Ecto neural progenitor cell (in vitro differentiated cells): ENCODE measurements around the gene TYSND1.
"Not testable (repeated sequence)": the region's sequence is repeated elsewhere in the genome, so short reads cannot be mapped to it uniquely, and the experiment has no call there.

Experiments
- DNase-seq: peaks from one replicate; pipeline ENCODE4 v3.0.0-alpha.2; 2018; ENCODE audit warnings: low spot score

TYSND1 gene

DNA sequence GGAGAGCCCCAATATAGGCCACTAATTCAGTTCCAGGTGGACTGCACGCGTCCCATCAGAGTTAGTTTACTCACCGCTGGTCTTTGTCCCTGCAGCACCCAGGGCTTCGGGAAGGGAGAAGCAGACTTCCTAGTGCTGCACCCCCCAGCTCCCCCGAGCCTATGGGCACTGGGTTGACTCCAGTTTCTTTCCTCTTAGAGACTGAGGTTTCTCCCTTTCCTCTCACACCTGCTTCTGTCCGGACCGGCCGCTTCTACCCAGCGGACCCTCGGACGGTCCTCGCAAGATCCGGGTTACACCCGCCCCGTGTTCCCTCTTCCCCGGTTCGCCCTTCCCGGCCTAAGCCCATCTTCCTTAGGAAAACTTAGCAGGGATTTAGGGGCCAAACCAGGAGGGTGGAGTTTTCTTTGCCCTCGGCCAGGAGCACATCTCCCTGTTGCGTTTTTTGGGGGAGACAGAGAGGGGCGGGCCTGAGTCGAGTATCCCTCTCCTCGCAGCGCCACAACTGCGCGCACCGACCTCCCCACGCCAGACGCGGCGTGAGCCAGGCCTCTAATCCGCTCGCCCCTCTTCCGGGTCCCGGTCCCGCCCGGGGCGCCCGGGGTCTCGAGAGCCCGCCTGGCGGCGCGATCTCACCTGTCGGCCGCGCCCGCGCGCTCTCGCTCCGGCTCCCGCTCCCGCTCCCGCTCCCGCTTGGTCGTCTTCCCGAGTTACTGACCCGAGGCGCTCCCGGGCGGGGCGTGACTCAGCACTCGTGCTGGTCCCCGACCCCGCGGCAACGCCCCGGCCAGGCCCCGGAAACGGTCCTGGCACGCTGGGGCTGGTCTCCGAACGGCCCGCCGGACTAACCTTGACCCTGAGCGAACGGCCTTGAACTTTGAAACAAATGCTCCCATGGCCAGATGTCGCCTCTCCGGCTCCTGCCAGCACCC, 14.1 kb downstream of the TYSND1 start, which contains the start of gene AIFM2:
TSS of gene AIFM2 (minus strand) at position 728 of the 932 bp plus-strand sequence. CDS start 8,741 bp downstream, outside the sequence.
- peak; percentile 73 for DNase-seq

DNA sequence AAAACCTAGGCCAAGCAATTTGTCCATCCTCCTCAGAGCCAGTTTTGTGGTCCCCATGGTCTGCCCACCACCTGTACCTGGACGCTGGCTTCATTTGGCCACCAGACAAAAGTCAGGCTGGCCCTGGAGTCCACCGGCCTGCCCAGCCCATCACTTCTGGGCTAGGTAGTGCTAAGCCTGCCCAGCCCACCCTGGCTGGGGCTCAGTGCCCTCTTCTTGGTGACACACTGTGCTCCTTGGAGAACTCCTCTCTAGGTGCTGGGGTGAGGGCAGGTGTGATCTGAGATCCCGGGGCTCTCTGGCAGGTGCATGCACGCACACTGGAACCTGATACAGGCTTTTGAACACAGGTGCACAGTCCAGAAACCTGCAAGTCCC, 15.0 kb downstream of the TYSND1 start:
- DNase-seq = no peak

DNA sequence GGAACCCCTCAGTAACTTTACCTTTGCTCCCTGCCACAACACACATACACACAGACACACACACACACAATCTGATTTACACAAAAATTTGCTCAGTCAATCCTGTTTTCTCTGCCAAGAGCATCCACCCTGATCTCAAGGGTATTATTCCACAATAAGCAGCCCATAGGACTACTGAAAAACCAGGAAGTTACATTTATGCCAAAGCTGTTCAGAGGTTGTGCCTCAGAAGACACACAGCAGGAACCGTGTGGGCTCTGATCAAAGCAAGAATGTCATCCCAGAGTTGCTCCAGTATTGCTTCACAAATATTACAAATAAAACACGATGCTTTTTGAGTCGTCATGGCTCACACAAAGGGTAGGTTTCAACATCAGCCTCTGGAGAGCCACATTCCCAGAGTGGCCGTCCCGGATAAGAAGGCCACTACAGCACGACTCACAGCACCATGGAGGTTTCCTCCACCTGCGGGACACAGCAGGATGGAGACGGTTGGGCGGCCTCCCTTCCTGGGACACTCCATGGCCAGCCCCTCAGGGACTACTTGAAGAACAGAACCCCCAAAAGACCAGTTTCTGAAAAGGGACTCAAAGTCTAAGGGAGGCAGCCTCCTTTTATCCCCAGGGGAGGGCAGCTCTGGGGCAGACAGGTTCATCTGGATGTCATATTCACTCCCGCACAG, 15.5 kb downstream of the TYSND1 start:
- DNase-seq = no peak

DNA sequence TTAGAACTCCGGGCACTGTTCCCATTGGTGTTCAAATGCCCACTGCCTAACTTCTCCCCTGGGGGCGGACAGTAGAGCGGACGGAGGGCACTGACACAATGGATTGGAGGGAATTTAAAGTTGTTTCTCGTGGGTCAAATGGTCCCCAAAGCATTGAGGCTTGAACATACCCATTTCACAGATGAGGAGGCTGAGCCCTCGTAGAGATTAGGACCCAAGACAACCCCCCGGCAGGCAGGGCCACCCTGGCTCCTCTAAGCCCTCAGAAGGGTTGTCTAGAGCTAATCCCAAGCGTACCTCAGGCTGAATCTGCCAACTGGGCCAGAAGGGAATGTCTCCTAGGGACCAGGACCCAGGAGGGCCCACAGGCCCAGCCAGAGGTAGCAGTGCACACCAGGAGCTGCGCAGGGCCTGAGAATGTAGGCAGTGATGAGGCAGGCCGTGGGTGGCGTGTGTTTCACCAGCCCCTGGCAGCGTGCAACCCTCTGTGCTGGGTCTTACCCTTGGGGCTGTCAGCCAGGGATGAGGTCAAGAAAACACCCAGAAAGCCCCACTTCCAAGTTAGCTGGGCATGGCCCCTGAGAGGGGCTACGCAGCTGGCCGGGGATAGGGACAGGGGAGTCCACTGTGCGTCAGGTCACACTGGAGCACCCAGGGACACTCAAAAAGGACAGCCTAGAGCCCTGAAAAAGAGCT, 19.7 kb downstream of the TYSND1 start:
- DNase-seq = no peak

DNA sequence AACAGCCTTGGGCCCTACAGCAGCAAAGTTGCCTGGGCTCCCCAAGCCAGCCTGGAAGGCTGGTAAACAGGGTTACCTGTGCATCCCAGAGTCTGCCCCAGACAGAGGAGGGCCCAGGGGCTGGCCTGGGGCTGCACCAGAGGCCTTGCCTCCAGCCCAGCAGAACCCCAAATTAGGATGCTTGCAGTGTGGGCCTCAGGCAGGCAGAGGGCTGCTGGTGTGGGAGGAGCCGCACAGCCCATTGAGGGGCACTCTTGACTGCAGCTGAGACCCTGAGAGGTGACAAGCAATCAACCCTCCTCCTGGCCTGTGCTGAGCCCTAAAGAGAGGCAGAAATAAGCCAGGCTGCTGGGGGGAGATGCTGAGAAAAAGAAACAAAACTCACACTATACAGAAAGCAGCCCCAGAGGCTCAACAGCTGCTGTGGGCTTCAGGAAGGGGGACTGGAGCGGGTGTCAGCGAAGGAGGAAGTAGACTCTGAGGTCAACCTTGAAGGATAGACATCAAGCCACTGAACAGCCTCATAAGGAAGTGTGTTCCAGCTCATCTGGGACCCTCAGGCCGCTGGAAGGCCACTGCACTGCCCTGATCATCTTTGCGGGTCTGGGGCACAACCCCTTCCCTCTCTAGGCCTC, 20.5 kb downstream of the TYSND1 start:
- DNase-seq = no peak

DNA sequence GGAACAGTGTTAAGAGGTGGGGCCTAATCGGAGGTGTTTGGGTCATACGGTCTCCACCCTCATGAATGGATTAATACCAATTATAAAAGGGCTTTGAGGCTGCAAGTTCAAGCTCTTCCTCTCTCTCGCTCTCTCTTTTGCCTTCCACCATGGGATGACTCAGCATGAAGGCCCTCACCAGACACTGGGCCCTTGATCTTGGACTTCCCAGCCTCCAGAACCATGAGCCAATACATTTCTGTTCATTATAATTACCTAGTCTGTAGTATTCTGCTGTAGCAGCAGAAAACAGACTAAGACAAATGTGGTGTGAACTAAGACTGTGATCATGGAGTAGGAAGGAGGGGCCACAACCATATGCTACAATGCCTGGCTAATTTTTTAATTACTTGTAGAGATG, 21.6 kb downstream of the TYSND1 start:
- no peak for DNase-seq

DNA sequence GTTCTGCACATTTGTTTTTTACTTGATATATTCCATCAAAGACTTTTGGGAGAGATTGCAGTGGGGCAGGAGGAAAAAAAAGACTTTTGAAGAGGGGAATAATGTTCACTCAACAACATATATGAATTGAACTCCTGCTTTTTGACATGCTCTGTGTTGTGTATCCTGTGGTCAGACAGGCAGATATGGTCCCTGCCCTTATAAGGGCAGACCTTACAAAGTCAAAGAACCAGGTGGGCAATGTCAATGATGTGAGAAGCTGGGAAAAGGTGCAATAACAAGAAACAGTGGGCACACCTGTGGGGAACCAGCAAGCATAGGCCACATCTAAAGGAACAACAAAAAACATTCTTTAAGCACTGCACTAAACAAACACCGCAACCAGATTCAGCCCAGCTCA, 22.1 kb downstream of the TYSND1 start:
- DNase-seq = no peak

DNA sequence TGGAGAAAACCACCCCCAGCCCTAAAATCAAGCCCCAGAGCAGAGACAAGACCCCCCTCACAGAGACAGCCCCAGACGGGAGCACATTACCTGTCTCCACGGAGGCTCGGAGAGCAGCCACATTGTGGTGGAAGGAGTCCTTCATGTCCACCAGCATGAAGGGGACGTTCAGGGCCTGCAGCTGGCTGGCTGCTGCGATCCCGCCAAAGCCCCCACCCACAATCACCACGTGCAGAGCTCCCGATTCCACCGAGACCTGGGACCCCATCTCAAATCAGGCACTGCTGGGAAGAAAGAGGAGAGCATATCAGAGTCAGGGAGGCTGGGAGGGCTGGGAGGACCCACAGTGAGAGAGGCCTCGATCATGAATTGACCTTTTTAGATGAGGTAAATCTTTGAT, 22.7 kb downstream of the TYSND1 start:
- no peak for DNase-seq

DNA sequence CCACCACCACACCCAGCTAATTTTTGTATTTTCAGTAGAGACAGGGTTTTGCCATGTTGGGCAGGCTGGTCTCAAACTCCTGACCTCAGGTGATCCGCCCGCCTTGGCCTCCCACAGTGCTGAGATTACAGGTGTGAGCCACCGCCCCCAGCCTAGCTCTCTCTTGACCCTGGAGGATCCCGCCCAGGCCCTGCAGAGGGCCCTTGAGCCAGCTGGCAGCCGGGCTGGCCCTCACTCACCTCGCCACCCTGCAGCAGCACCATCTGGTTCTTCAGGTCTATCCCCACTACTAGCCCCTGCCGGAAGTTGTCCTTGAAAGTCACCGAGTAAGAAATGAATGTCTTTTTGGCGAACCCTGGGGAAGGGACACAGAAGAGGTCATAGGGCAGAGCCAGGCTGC, 23.3 kb downstream of the TYSND1 start:
- DNase-seq = not testable (repeated sequence)

DNA sequence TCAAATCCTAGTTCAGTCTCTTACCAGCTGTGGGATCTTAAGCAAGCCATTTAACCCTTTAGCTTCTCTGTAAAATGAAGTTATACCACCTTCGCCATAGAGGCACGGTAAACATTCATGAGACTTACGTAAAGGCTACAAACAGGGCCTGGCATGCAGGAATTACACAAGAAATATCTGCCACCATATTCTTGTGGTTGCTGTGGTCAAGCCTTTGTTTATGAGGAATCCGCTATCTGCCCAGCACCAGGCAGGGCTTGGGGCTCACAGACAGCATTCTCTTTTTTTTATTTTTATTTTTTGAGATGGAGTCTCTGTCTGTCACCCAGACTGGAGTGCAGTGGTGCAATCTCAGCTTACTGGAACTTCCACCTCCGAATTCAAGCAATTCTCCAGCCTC, 23.8 kb downstream of the TYSND1 start:
- no peak for DNase-seq

DNA sequence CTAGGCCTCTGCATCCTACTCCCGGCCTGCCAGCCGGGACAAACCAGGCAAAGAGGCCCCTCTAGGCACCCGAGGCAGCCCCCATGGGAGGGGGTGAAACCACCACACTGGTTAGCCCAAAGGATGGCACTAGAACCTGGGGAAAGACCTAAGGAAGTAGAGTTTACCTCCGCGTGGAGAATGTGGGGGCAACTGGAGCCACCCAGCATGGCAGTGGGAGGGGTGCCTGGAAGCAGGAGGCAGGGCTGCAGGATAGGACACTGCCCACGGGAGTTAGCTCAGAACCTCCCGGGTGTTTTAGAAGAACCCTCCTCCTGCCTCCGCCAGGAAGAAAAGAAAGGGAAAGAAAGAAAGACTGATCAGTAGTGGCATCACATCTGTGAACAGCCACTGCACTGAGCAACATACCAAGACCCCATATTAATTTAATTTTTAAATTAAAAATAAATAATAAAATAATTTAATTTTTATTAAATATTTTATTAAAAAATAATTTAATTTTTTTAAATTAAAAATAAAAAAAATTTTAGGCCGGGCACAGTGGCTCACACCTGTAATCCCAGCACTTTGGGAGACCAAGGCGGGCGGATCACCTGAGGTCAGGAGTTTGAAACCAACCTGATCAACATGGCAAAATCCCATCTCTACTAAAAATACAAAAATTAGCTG, 25.1 kb downstream of the TYSND1 start:
- no peak for DNase-seq

DNA sequence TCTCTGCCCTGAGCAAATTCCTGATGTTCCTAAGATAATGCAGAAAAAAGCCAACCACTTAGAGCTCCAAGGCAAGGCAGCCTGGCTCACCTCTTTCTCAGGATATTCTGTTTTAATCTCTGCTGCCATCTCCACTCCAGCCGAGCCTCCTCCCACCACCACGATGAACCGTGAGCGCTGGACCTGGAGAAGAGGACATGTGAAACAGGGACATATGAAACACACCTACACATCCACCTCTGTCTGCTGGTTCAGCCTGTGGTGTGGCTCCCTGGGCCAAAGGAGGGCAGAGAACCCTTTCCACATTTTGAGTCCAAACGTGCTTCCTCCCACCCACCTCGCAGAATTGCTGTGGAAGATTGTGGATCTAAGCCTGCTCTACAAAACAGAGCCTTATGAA, 26.1 kb downstream of the TYSND1 start:
- no peak for DNase-seq

DNA sequence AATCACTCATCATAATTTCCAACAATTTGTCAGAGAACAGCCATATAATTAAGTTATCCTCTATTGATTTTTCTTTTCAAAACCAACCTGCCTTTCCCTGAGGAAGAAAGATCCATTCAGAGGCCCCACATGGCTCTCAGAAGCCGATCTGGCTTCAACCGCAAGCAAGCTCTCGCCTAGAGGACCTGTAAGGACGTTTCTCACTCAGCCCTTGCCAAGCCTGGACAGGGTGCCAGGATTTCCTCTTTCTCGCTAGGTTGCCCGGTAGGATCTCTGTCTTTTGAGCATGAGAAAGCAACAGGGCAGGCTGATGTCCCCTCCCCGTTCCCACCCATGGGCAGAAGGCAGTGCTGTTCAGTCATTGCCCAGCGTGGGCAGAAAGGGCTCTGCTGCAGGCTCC, 26.9 kb downstream of the TYSND1 start:
- DNase-seq = no peak

DNA sequence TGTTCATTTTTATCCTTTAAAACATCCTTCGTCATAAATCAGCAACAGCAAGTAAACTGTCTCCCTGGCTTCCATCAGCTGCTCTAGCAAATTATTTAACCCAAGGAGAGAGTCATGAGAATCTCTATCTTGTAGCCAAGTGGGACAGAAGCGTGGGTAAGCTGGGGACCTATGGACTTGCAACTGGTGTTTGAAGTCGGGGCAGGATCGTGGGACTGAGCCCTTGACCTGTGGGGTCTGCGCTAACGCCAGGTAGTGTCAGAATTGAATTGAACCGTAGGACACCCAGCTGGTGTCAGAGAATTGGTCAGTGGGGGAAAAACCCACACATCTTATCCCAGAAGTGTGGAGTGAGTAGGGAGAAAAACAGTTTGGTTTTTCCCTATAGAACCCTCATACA, 27.3 kb downstream of the TYSND1 start:
- no peak for DNase-seq

DNA sequence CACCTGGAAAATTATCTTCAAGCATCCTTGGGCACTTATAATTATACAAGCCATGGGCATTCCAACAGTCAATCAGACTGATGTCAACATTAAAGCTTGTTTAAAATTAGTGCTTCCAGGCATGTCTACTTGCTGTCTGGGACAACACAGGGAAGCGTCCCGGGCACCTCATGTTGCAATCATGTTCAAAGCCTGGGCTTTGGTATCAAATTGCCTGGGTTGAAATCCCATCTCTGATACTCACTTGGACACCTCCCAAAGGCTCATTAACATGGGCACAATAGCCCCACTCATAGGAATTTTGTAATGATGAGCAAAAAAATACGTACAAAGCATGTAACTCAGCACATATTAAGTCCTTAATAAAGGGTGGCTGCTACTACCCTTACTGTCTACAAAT, 28.3 kb downstream of the TYSND1 start:
- no peak for DNase-seq

DNA sequence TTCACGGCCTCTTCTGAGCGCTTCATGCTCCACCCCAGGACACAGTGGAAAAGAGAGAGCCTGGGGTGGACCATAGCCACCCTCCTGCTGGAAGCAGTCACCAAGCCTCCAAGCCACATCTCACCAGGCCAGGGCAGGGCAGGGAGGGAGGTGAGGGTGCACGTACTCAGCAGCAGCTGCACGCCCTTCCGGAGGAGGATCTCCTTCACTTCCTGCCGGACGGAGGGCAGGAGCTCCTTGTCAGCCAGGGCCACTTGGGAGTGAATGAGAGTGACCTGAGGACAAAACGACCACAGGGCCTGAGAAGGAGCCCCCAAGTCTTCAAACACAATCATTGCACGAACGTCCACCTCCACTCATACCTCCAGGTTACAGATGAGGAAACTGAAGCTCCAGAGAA, 28.9 kb downstream of the TYSND1 start:
- DNase-seq = no peak

DNA sequence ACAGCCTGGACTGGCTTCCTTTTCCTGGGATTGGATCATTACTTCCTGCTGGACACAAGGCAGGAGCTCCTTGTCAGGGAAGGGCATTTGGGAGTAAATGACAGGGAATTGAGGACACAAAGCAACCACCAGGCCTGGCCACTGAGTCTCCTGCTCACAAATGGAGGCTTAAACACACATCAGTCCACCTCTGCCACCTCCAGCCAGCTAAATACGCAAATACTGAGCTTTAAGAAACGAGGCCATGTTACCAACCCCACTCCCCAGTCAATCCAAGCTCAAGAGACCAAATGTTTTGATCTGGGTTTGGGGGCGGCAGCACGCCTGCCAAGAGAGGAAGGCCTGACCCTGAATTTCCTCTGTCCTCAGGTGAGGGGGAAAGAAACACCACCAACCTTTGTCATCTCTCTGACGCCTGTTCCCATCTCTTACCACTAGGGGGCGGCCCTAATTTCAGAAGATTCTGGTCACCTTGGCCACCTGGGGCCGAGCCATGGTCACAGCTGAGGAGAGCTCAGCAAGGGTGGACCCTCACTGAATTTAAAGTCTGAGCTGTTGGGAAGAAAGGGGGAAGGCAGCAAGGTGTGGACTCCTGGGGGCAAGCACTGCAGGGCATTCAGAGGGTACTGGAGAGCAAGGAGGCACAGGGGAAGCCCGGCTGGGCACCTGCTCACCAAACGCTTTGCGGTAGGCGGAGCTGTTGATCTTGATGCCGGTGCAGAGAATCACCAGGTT, 30.4 kb downstream of the TYSND1 start:
- DNase-seq = peak; percentile 72

DNA sequence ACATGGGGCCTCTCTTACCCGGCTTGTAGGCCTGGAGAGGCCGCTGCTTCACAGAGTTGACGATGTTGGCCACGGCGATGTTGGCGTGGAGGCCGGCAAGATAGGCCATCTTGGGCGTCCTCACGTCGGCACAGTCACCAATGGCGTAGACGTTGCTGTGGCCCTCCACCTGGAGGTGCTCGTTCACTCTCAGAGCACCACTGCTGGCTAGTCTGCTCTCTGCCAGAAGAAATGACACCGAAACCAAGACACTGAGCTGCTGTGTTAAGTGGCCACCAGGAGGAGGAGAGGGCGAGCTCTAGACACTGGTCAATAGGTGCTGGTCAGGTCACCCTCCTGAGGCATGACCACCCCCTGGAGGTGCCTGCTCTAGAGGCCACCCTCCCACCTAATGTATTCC, 31.6 kb downstream of the TYSND1 start:
- DNase-seq = no peak

DNA sequence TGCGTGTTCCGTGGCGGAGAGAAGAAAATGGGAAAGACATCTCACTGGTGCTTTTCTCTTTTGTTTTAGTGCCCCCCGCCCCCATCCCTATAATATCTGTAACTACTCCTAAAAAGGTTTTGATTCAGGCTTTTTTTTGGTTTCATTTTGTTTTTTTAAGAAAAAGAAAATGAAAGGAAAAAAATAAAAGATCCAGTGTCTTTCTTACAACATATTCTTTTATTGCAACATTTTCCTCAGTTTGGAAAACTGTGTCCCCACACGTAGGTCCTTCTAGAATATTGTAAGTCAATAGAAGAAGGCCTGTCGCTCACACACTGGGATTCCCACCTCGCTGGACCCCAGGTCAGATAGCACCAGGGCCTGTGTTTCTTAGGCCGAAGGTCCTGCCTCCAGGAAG, 34.4 kb downstream of the TYSND1 start:
- DNase-seq = no peak

DNA sequence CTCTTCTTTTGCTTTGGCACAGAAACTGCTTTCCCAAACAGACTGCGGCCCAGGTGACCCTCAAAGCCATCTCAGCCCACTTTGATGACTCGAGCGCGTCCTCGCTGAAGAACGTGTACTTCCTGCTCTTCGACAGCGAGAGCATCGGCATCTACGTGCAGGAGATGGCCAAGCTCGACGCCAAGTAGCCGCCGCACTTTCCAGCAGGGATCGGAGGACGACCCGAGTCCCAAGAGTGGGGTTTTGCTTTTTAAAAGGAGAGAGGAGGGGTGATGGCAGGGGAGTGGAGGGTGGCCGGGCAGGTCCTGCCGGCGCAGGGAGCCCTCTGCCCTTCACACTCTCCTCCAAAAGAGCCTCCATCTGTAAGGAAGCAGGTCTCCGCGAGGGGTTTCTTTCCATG, 35.0 kb downstream of the TYSND1 start:
- no peak for DNase-seq
